ENCODE measurements around the gene ADGRD2.

The ADGRD2 gene

GRCh38 chr9:124414612-124415011 lies 35.6 kb upstream of the ADGRD2 start:
- Histone ChIP-seq H3K27ac (ENCODE audit: low read depth, low read length) (peak overlapping the region; percentile 34; the same call in 1 of the 2 replicates), H3K36me3 (ENCODE audit: control insufficient read depth, low read length) (peaks cover 54% of the 10 kb centered on the region), H3K9me3 (ENCODE audit: control insufficient read depth, insufficient read depth, low read length) (peaks cover 5% of the 10 kb centered on the region; the same call in 1 of the 2 replicates), H4K20me1 (ENCODE audit: control insufficient read depth, insufficient read depth, low read depth, low read length) (no peaks in the 10 kb centered on the region), H3K9me2 (replicated peaks; ENCODE audit: control insufficient read depth, low read length) (no peaks in the 10 kb centered on the region), H3K4me2 (ENCODE audit: low read length) (peak overlapping the region; percentile 80), H3K4me3 (ENCODE audit: low read length) (peak overlapping the region; percentile 95), H3K27me3 (ENCODE audit: control insufficient read depth, low read length) (no peaks in the 10 kb centered on the region), H3F3A (ENCODE audit: control insufficient read depth, insufficient read depth) (no peaks in the 10 kb centered on the region), H3K79me2 (ENCODE audit: control insufficient read depth, low read length) (peaks cover 39% of the 10 kb centered on the region), H3K4me1 (ENCODE audit: control insufficient read depth, low read length) (peaks cover 17% of the 10 kb centered on the region)
- TF ChIP-seq CTCF (IDR thresholded peaks at IDR 0.05; ENCODE audit: low read depth, low read length, poor library complexity, severe bottlenecking) (no peak), EZH2phosphoT487 (IDR thresholded peaks at IDR 0.05; ENCODE audit: borderline replicate concordance, low read length) (no peak)

GRCh38 chr9:124415102-124415851 lies 35.0 kb upstream of the ADGRD2 start, which contains the start of gene PSMB7:
Gene PSMB7 (minus strand): TSS chr9:124415442. CDS start chr9:124415425, 17 bp downstream.
- TF ChIP-seq CTCF (IDR thresholded peaks at IDR 0.05; ENCODE audit: low read depth, low read length, poor library complexity, severe bottlenecking) (peak; percentile 87), EZH2phosphoT487 (IDR thresholded peaks at IDR 0.05; ENCODE audit: borderline replicate concordance, low read length) (no peak)

GRCh38 chr9:124415852-124416484 lies 34.3 kb upstream of the ADGRD2 start:
- H3K9me3 ChIP-seq (ENCODE audit: control insufficient read depth, insufficient read depth, low read length): peaks cover 5% of the 10 kb centered on the region; the same call in 1 of the 2 replicates
- no peaks in the 10 kb centered on the region for H4K20me1 ChIP-seq (ENCODE audit: control insufficient read depth, insufficient read depth, low read depth, low read length)
- H3K36me3 ChIP-seq (ENCODE audit: control insufficient read depth, low read length): peaks cover 42% of the 10 kb centered on the region
- H3K9me2 ChIP-seq (replicated peaks; ENCODE audit: control insufficient read depth, low read length): no peaks in the 10 kb centered on the region
- peak overlapping the region; percentile 95 for H3K4me3 ChIP-seq (ENCODE audit: low read length)
- no peaks in the 10 kb centered on the region for H3F3A ChIP-seq (ENCODE audit: control insufficient read depth, insufficient read depth)
- peaks cover 31% of the 10 kb centered on the region for H3K79me2 ChIP-seq (ENCODE audit: control insufficient read depth, low read length)
- peaks cover 20% of the 10 kb centered on the region for H3K4me1 ChIP-seq (ENCODE audit: control insufficient read depth, low read length)
- TF ChIP-seq CTCF (IDR thresholded peaks at IDR 0.05; ENCODE audit: low read depth, low read length, poor library complexity, severe bottlenecking) (no peak), EZH2phosphoT487 (IDR thresholded peaks at IDR 0.05; ENCODE audit: borderline replicate concordance, low read length) (no peak)
- H3K27me3 ChIP-seq (ENCODE audit: control insufficient read depth, low read length): no peaks in the 10 kb centered on the region
- no peak overlapping the region for H3K27ac ChIP-seq (ENCODE audit: low read depth, low read length)
- peak overlapping the region; percentile 43 for H3K4me2 ChIP-seq (ENCODE audit: low read length)

More at GRCh38 chr9:124415102-124415851, 35.0 kb upstream of the ADGRD2 start, which contains the start of gene PSMB7:
- peaks cover 48% of the 10 kb centered on the region for H3K36me3 ChIP-seq (ENCODE audit: control insufficient read depth, low read length)
- peak within 1 kb of the TSS; percentile 34 for H3K27ac ChIP-seq (ENCODE audit: low read depth, low read length)
- no peaks in the 10 kb centered on the region for H4K20me1 ChIP-seq (ENCODE audit: control insufficient read depth, insufficient read depth, low read depth, low read length)
- peak within 1 kb of the TSS; percentile 80 for H3K4me2 ChIP-seq (ENCODE audit: low read length)
- H3F3A ChIP-seq (ENCODE audit: control insufficient read depth, insufficient read depth): no peaks in the 10 kb centered on the region
- H3K4me1 ChIP-seq (ENCODE audit: control insufficient read depth, low read length): peaks cover 20% of the 10 kb centered on the region
- no peaks in the 10 kb centered on the region for H3K27me3 ChIP-seq (ENCODE audit: control insufficient read depth, low read length)
- H3K79me2 ChIP-seq (ENCODE audit: control insufficient read depth, low read length): peaks cover 34% of the 10 kb centered on the region
- H3K4me3 ChIP-seq (ENCODE audit: low read length): peak within 1 kb of the TSS; percentile 95
- no peaks in the 10 kb centered on the region for H3K9me2 ChIP-seq (replicated peaks; ENCODE audit: control insufficient read depth, low read length)
- H3K9me3 ChIP-seq (ENCODE audit: control insufficient read depth, insufficient read depth, low read length): peaks cover 5% of the 10 kb centered on the region; the same call in 1 of the 2 replicates

All from DOHH2 (cell line).